Activated CD4-positive, alpha-beta T cell treated with anti-CD3 and anti-CD28 coated beads for 36 hours (primary cell): ENCODE results near the gene CDK19. TPM values are rescaled to one million over a fixed set of nuclear protein-coding genes. Genes with fewer than 3 reads are reported as not detected.
"Not testable (repeated sequence)": the region's sequence is repeated elsewhere in the genome, so short reads cannot be mapped to it uniquely, and the experiment has no call there.

Source experiments
- ATAC-seq: fragments of 200-7000 bp; cut with Tn5 transposase; one replicate; pipeline ENCODE4 v1.10.0; 2021; ENCODE audit warnings: mild to moderate bottlenecking, moderate library complexity
- CTCF ChIA-PET: fragments of 350-600 bp; sonication (Branson Sonifier 250); formaldehyde crosslinking; loops from one replicate; lab custom pipeline; 2021; ENCODE audit warnings: antibody characterized with exemption; lab: Charles Lee
- POLR2A ChIA-PET: fragments of 350-600 bp; sonication (Branson Sonifier 250); formaldehyde crosslinking; loops from one replicate; lab custom pipeline; 2021; ENCODE audit warnings: antibody characterized with exemption, inconsistent platforms; lab: Charles Lee
- DNase-seq: peaks from one replicate; pipeline ENCODE4 v3.0.0-alpha.2; 2020
- H3K27ac Mint-ChIP-seq: one replicate; pipeline ENCODE4 v1.8.0; 2021; ENCODE audit warnings: mixed read lengths
- H3K27me3 Mint-ChIP-seq: one replicate; pipeline ENCODE4 v1.8.0; 2021; ENCODE audit warnings: mixed read lengths
- H3K36me3 Mint-ChIP-seq: one replicate; pipeline ENCODE4 v1.8.0; 2021; ENCODE audit warnings: low read depth, mixed read lengths
- H3K4me1 Mint-ChIP-seq: one replicate; pipeline ENCODE4 v1.8.0; 2021; ENCODE audit warnings: mixed read lengths
- H3K4me3 Mint-ChIP-seq: one replicate; pipeline ENCODE4 v1.8.0; 2021; ENCODE audit warnings: mild to moderate bottlenecking, moderate library complexity, mixed read lengths
- H3K9me3 Mint-ChIP-seq: one replicate; pipeline ENCODE4 v1.8.0; 2021; ENCODE audit warnings: low read depth, mixed read lengths
- intact Hi-C, 2 experiments: fragments of 100-400 bp; cut with DNase I in 1 of 2; cut with micrococcal nuclease in 1 of 2; formaldehyde crosslinking; loops; one replicate each; pipeline versions ENCODE4 v1.14.2 to v1.15.1; 2022 to 2024; cut with DNase I, micrococcal nuclease
- total RNA-seq, 2 experiments: library from RNA; stranded (reverse); gene quantifications; one replicate each; pipeline ENCODE4 v1.2.3, GENCODE V29; 2021

The CDK19 gene
- total RNA-seq, 2 experiments from 2014 or later: 14.7 to 15.7 TPM

GRCh38 chr6:110755411-110755834, 59.8 kb downstream of the CDK19 start:
- intact Hi-C loops: no loop called here
- H3K36me3 Mint-ChIP-seq: no peaks in the 10 kb centered on the region
- H3K27me3 Mint-ChIP-seq: no peaks in the 10 kb centered on the region

DNA sequence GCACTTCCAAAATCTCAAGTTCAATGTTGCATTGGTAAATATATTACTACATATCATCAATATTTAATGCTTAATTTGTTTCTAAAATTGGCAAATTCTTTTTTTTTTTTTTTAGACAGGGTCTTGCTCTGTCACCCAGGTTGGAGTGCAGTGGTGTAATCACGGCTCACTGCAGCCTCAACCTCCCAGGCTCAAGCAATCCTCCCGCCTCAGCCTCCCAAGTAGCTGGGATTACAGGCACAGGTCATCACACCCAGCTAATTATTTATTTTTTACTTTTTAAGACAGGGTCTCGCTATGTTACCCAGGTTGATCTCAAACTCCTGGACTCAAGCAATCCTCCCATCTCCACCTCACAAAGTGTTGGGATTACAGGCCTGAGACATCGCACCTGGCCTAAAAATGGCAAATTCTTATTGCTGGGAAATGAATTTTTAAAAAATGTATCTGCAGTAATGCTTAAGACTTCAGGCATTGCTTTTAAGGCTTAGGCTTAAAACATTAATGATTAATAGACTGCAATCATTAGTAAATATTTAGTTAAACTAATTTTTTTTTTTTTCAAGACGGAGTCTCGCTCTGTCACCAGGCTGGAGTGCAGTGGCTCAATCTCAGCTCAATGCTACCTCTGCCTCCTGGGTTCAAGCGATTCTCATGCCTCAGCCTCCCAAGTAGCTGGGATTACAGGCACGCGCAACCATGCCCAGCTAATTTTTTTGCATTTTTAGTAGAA, 61.2 kb downstream of the CDK19 start:
- H3K4me1 Mint-ChIP-seq, CTCF ChIA-PET, H3K9me3 Mint-ChIP-seq, H3K27ac Mint-ChIP-seq, ATAC-seq, intact Hi-C loops, H3K4me3 Mint-ChIP-seq, DNase-seq, H3K27me3 Mint-ChIP-seq, POLR2A ChIA-PET, H3K36me3 Mint-ChIP-seq: not testable (repeated sequence)

More at GRCh38 chr6:110755411-110755834, 59.8 kb downstream of the CDK19 start:
- Mint-ChIP-seq H3K4me1 (peaks cover 3% of the 10 kb centered on the region), H3K9me3 (no peaks in the 10 kb centered on the region), H3K27ac (no peak overlapping the region), H3K4me3 (no peak overlapping the region)
- ChIA-PET CTCF (interaction anchor here (0.9 to 1.2 kb wide), 2 partner anchors 25 to 73 kb away, joined by 3 read pairs; no protein-coding TSS in a partner anchor), POLR2A (no interaction called here)
- no peak for DNase-seq
- ATAC-seq: no peak

- intact Hi-C loops: no loop called here
- Mint-ChIP-seq H3K27ac (no peak overlapping the region), H3K4me1 (peaks cover 2% of the 10 kb centered on the region), H3K36me3 (peaks cover 11% of the 10 kb centered on the region), H3K9me3 (no peaks in the 10 kb centered on the region), H3K4me3 (no peak overlapping the region), H3K27me3 (no peaks in the 10 kb centered on the region)
- ChIA-PET CTCF (interaction anchor here (0.6 to 2.3 kb wide), 3 partner anchors 12 to 324 kb away, joined by 3 to 7 read pairs (median 3); no protein-coding TSS in a partner anchor), POLR2A (no interaction called here)
- DNase-seq: no peak
- no peak for ATAC-seq
Observed at GRCh38 chr6:110748453-110748852, 66.8 kb downstream of the CDK19 start.

DNA sequence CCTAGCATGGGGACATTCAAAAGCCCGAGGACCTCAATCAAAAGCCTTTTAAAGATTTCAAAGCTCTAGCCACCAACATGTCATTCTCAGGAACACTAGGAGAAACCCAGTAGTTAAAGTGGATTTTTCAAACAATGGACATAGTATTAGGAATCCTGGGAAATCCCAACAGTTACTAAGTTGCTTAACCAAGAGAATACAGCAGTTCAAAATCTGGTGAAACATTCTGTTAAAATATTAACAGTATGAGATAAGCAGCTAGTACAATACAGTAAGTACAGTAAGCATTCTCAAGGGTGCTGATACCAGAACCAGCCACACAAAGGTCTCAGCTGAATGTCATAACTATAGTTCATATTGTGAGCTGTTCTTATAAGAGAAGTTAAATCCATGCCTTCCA, 68.6 kb downstream of the CDK19 start:
- POLR2A ChIA-PET: no interaction called here
- no peak for ATAC-seq
- intact Hi-C loops: no loop called here

GRCh38 chr6:110744991-110745390, 70.3 kb downstream of the CDK19 start:
- Mint-ChIP-seq H3K4me1 (peaks cover 2% of the 10 kb centered on the region), H3K4me3 (no peak overlapping the region), H3K36me3 (peaks cover 41% of the 10 kb centered on the region), H3K9me3 (peaks cover 20% of the 10 kb centered on the region), H3K27me3 (no peaks in the 10 kb centered on the region), H3K27ac (no peak overlapping the region)
- POLR2A ChIA-PET: interaction anchor here (0.6 kb wide), 1 partner anchor 61 kb away, joined by 4 read pairs; no protein-coding TSS in a partner anchor
- ATAC-seq: no peak
- CTCF ChIA-PET: no interaction called here
- no peak for DNase-seq
- intact Hi-C loops: no loop called here

More for the DNA sequence above, 68.6 kb downstream of the CDK19 start:
- peaks cover 2% of the 10 kb centered on the region for H3K4me1 Mint-ChIP-seq
- no peak overlapping the region for H3K27ac Mint-ChIP-seq
- CTCF ChIA-PET: interaction anchor here (1.0 to 2.3 kb wide), 3 partner anchors 10 to 29 kb away, joined by 4 to 7 read pairs (median 6); no protein-coding TSS in a partner anchor
- no peaks in the 10 kb centered on the region for H3K27me3 Mint-ChIP-seq
- no peak overlapping the region for H3K4me3 Mint-ChIP-seq
- no peak for DNase-seq
- peaks cover 10% of the 10 kb centered on the region for H3K9me3 Mint-ChIP-seq
- H3K36me3 Mint-ChIP-seq: peaks cover 27% of the 10 kb centered on the region

DNA sequence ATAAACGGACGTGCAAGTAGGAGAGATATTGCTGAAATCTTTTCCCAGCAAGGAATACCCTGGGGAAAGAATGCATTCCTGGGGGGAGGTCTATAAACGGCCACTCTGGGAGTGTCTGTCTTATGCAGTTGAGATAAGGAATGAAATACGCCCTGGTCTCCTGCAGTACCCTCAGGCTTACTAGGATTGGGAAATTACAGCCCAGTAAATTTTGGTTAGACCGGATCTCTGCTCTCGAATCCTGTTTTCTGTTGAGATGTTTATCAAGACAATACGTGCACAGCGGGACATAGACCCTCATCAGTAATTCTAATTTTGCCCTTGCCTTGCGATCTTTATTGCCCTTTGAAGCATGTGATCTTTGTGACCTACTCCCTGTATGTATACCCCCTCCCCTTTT, 72.7 kb downstream of the CDK19 start:
- POLR2A ChIA-PET, H3K4me1 Mint-ChIP-seq, DNase-seq, H3K27ac Mint-ChIP-seq, H3K4me3 Mint-ChIP-seq, intact Hi-C loops, CTCF ChIA-PET, H3K27me3 Mint-ChIP-seq, ATAC-seq: not testable (repeated sequence)
- H3K9me3 Mint-ChIP-seq: peaks cover 20% of the 10 kb centered on the region
- peaks cover 41% of the 10 kb centered on the region for H3K36me3 Mint-ChIP-seq

- Mint-ChIP-seq H3K4me3 (no peak overlapping the region), H3K4me1 (peaks cover 2% of the 10 kb centered on the region), H3K27me3 (no peaks in the 10 kb centered on the region), H3K9me3 (peaks cover 20% of the 10 kb centered on the region), H3K27ac (no peak overlapping the region), H3K36me3 (peaks cover 41% of the 10 kb centered on the region)
- intact Hi-C loops: no loop called here
- ChIA-PET CTCF (interaction anchor here (0.6 to 1.0 kb wide), 4 partner anchors 11 to 527 kb away, joined by 3 to 4 read pairs (median 4); no protein-coding TSS in a partner anchor), POLR2A (interaction anchor here (1.0 kb wide), 1 partner anchor 133 kb away, joined by 3 read pairs; the partner anchor contains the start of gene AMD1)
- ATAC-seq (peak; percentile 36), DNase-seq (no peak)
Observed at GRCh38 chr6:110741517-110741916, 73.8 kb downstream of the CDK19 start.

- ChIA-PET CTCF (no interaction called here), POLR2A (no interaction called here)
- no peaks in the 10 kb centered on the region for H3K27me3 Mint-ChIP-seq
- H3K4me1 Mint-ChIP-seq: peaks cover 2% of the 10 kb centered on the region
- no peak for ATAC-seq
- no peak overlapping the region for H3K4me3 Mint-ChIP-seq
- intact Hi-C loops: no loop called here
- H3K9me3 Mint-ChIP-seq: peaks cover 20% of the 10 kb centered on the region
- DNase-seq: no peak
- no peak overlapping the region for H3K27ac Mint-ChIP-seq
- H3K36me3 Mint-ChIP-seq: peaks cover 33% of the 10 kb centered on the region
Observed at GRCh38 chr6:110738899-110739365, 76.3 kb downstream of the CDK19 start.

- intact Hi-C loops: no loop called here
- Mint-ChIP-seq H3K36me3 (peaks cover 7% of the 10 kb centered on the region), H3K4me3 (no peak overlapping the region), H3K9me3 (peaks cover 2% of the 10 kb centered on the region), H3K27ac (no peak overlapping the region), H3K27me3 (no peaks in the 10 kb centered on the region), H3K4me1 (no peaks in the 10 kb centered on the region)
- CTCF ChIA-PET: interaction anchor here (2.2 kb wide), 1 partner anchor 12 kb away, joined by 7 read pairs; no protein-coding TSS in a partner anchor
- no peak for ATAC-seq
- no peak for DNase-seq
- POLR2A ChIA-PET: no interaction called here
Observed at GRCh38 chr6:110735666-110736065, 79.6 kb downstream of the CDK19 start.

- peaks cover 2% of the 10 kb centered on the region for H3K36me3 Mint-ChIP-seq
- ChIA-PET CTCF (interaction anchor here (1.0 kb wide), 1 partner anchor 49 kb away, joined by 3 read pairs; no protein-coding TSS in a partner anchor), POLR2A (no interaction called here)
- no peaks in the 10 kb centered on the region for H3K4me1 Mint-ChIP-seq
- H3K27me3 Mint-ChIP-seq: no peaks in the 10 kb centered on the region
- no peak overlapping the region for H3K4me3 Mint-ChIP-seq
- DNase-seq: no peak
- no peak for ATAC-seq
- H3K27ac Mint-ChIP-seq: no peak overlapping the region
- no peaks in the 10 kb centered on the region for H3K9me3 Mint-ChIP-seq
- intact Hi-C loops: no loop called here
Observed at GRCh38 chr6:110731898-110732297, 83.4 kb downstream of the CDK19 start.

DNA sequence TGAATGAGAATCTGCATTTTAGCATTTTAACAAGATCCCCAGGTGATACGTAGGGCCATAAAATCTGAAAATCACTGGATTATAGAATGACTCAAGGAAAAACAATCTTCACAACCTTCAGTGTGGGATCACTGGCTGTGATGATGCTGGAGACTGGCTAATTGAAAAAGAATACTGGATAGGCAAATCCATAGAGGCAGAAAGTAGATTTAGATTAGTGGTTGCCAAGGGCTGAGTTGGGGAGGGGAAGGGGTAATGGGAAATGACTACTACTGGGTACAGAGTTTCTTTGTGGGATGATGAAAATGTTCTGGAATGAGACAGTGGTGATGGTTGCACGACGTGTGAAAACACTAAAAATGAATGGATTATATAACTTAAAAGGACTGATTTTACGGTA, 84.1 kb downstream of the CDK19 start:
- H3K27me3 Mint-ChIP-seq: no peaks in the 10 kb centered on the region
- POLR2A ChIA-PET: no interaction called here

More for the DNA sequence above, 84.1 kb downstream of the CDK19 start:
- DNase-seq (no peak), ATAC-seq (no peak)
- CTCF ChIA-PET: interaction anchor here (1.3 to 1.4 kb wide), 2 partner anchors 10 to 24 kb away, joined by 3 to 4 read pairs; no protein-coding TSS in a partner anchor
- Mint-ChIP-seq H3K9me3 (no peaks in the 10 kb centered on the region), H3K27ac (no peak overlapping the region), H3K4me1 (no peaks in the 10 kb centered on the region), H3K4me3 (no peak overlapping the region), H3K36me3 (peaks cover 2% of the 10 kb centered on the region)
- intact Hi-C loops: no loop called here
